SJSA1 (cell line): ENCODE data around the gene ACOT8. TPM values are rescaled to one million over a fixed set of nuclear protein-coding genes. Genes with fewer than 3 reads are reported as not detected.
A peak's percentile ranks its signal among the peaks of the same experiment; 100 is the strongest.

Source experiments
- DNase-seq, 2 experiments: peaks; one replicate each; pipeline ENCODE4 v3.0.0-alpha.2; 2015 to 2020; ENCODE audit warnings: low spot score in 2 of 2, low read depth in 1 of 2
- H3K27ac ChIP-seq: fragments of 250-450 bp; sonication (Bioruptor Pico); 2 replicates; pipeline ENCODE4 v1.5.1; 2020; ENCODE audit warnings: mild to moderate bottlenecking, moderate library complexity
- H3K27me3 ChIP-seq: fragments of 250-450 bp; sonication (Bioruptor Pico); replicated peaks from 2 replicates; pipeline ENCODE4 v1.5.1; 2020; ENCODE audit warnings: mild to moderate bottlenecking, moderate library complexity
- H3K36me3 ChIP-seq: fragments of 250-450 bp; sonication (Bioruptor Pico); 2 replicates; pipeline ENCODE4 v1.5.1; 2020; ENCODE audit warnings: mild to moderate bottlenecking
- H3K4me1 ChIP-seq: fragments of 250-450 bp; sonication (Bioruptor Pico); replicated peaks from 2 replicates; pipeline ENCODE4 v1.6.1; 2021; ENCODE audit warnings: mild to moderate bottlenecking
- H3K4me3 ChIP-seq: fragments of 250-450 bp; sonication (Bioruptor Pico); 2 replicates; pipeline ENCODE4 v1.5.1; 2020; ENCODE audit warnings: mild to moderate bottlenecking
- H3K9me3 ChIP-seq: fragments of 250-450 bp; sonication (Bioruptor Pico); replicated peaks from 2 replicates; pipeline ENCODE4 v1.5.1; 2020; ENCODE audit warnings: mild to moderate bottlenecking
- total RNA-seq: library from RNA; depleted of rRNA; stranded (reverse); fragments of >200 nt; shearing (Covaris generic); gene quantifications from 2 replicates; pipeline ENCODE4 v1.2.3, GENCODE V29; 2014

Gene ACOT8
- total RNA-seq, 1 experiment from 2014 or later, result 41.8 TPM

GRCh38 chr20:45857882-45858216, 657 bp upstream of the ACOT8 start:
- Histone ChIP-seq H3K9me3 (no peaks in the 10 kb centered on the region), H3K36me3 (peaks cover 19% of the 10 kb centered on the region), H3K27me3 (no peaks in the 10 kb centered on the region), H3K27ac (0 out of 2 replicates have a peak overlapping the region, but pooled peaks have one; percentile 37), H3K4me3 (peak overlapping the region; percentile 64), H3K4me1 (peaks cover 15% of the 10 kb centered on the region)
- no peak for DNase-seq

- Histone ChIP-seq H3K27me3 (no peaks in the 10 kb centered on the region), H3K4me1 (peaks cover 15% of the 10 kb centered on the region), H3K4me3 (no peak overlapping the region), H3K27ac (no peak overlapping the region), H3K9me3 (no peaks in the 10 kb centered on the region), H3K36me3 (peaks cover 33% of the 10 kb centered on the region)
- no peak for DNase-seq
Observed at GRCh38 chr20:45853484-45853883, 3.7 kb downstream of the ACOT8 start.

- Histone ChIP-seq H3K4me1 (peaks cover 9% of the 10 kb centered on the region), H3K9me3 (no peaks in the 10 kb centered on the region), H3K4me3 (no peak overlapping the region), H3K36me3 (peaks cover 40% of the 10 kb centered on the region), H3K27me3 (no peaks in the 10 kb centered on the region), H3K27ac (no peak overlapping the region)
- DNase-seq, result no peak
Observed at GRCh38 chr20:45852326-45852725, 4.9 kb downstream of the ACOT8 start.

GRCh38 chr20:45851501-45851900, 5.7 kb downstream of the ACOT8 start:
- H3K4me1 ChIP-seq, result peaks cover 8% of the 10 kb centered on the region
- H3K9me3 ChIP-seq, result no peaks in the 10 kb centered on the region
- no peak overlapping the region for H3K27ac ChIP-seq
- H3K27me3 ChIP-seq, result no peaks in the 10 kb centered on the region
- peaks cover 40% of the 10 kb centered on the region for H3K36me3 ChIP-seq
- no peak for DNase-seq
- no peak overlapping the region for H3K4me3 ChIP-seq

- no peaks in the 10 kb centered on the region for H3K9me3 ChIP-seq
- no peak for DNase-seq
- no peak overlapping the region for H3K4me3 ChIP-seq
- H3K4me1 ChIP-seq, result peaks cover 2% of the 10 kb centered on the region; the same call in 1 of the 2 replicates
- H3K27ac ChIP-seq, result no peak overlapping the region
- peaks cover 44% of the 10 kb centered on the region for H3K36me3 ChIP-seq
- no peaks in the 10 kb centered on the region for H3K27me3 ChIP-seq
Observed at GRCh38 chr20:45850926-45851325, 6.3 kb downstream of the ACOT8 start.

GRCh38 chr20:45850238-45850637, 7.0 kb downstream of the ACOT8 start:
- Histone ChIP-seq H3K4me3 (no peak overlapping the region), H3K27me3 (no peaks in the 10 kb centered on the region), H3K4me1 (no peaks in the 10 kb centered on the region), H3K27ac (no peak overlapping the region), H3K36me3 (peaks cover 48% of the 10 kb centered on the region), H3K9me3 (no peaks in the 10 kb centered on the region)
- no peak for DNase-seq

- Histone ChIP-seq H3K36me3 (peaks cover 49% of the 10 kb centered on the region), H3K27me3 (no peaks in the 10 kb centered on the region), H3K27ac (no peak overlapping the region), H3K4me3 (no peak overlapping the region), H3K9me3 (no peaks in the 10 kb centered on the region), H3K4me1 (no peaks in the 10 kb centered on the region)
- DNase-seq, result no peak
Observed at GRCh38 chr20:45848969-45849582, 8.1 kb downstream of the ACOT8 start.

GRCh38 chr20:45848421-45848820, 8.8 kb downstream of the ACOT8 start:
- Histone ChIP-seq H3K4me3 (no peak overlapping the region), H3K9me3 (no peaks in the 10 kb centered on the region), H3K36me3 (peaks cover 52% of the 10 kb centered on the region), H3K27ac (no peak overlapping the region), H3K27me3 (no peaks in the 10 kb centered on the region), H3K4me1 (no peaks in the 10 kb centered on the region)
- DNase-seq, result no peak

GRCh38 chr20:45845452-45845851, 11.7 kb downstream of the ACOT8 start:
- H3K4me3 ChIP-seq, result no peak overlapping the region
- H3K27me3 ChIP-seq, result no peaks in the 10 kb centered on the region
- no peaks in the 10 kb centered on the region for H3K4me1 ChIP-seq
- H3K27ac ChIP-seq, result no peak overlapping the region
- no peaks in the 10 kb centered on the region for H3K9me3 ChIP-seq
- peaks cover 74% of the 10 kb centered on the region for H3K36me3 ChIP-seq
- no peak for DNase-seq

- Histone ChIP-seq H3K4me3 (no peak overlapping the region), H3K4me1 (no peaks in the 10 kb centered on the region), H3K27ac (no peak overlapping the region), H3K36me3 (peaks cover 70% of the 10 kb centered on the region), H3K9me3 (no peaks in the 10 kb centered on the region), H3K27me3 (no peaks in the 10 kb centered on the region)
- no peak for DNase-seq
Observed at GRCh38 chr20:45843506-45843905, 13.7 kb downstream of the ACOT8 start.

GRCh38 chr20:45842169-45842812, 14.9 kb downstream of the ACOT8 start:
- DNase-seq, result no peak
- H3K27ac ChIP-seq, result no peak overlapping the region
- no peaks in the 10 kb centered on the region for H3K9me3 ChIP-seq
- H3K27me3 ChIP-seq, result no peaks in the 10 kb centered on the region
- H3K36me3 ChIP-seq, result peaks cover 69% of the 10 kb centered on the region
- no peak overlapping the region for H3K4me3 ChIP-seq
- no peaks in the 10 kb centered on the region for H3K4me1 ChIP-seq

GRCh38 chr20:45841407-45842129, 15.6 kb downstream of the ACOT8 start:
- no peak for DNase-seq
- H3K27ac ChIP-seq, result no peak overlapping the region
- H3K36me3 ChIP-seq, result peaks cover 66% of the 10 kb centered on the region

GRCh38 chr20:45840700-45841198, 16.4 kb downstream of the ACOT8 start:
- no peak for DNase-seq
- H3K4me3 ChIP-seq, result no peak overlapping the region
- no peaks in the 10 kb centered on the region for H3K27me3 ChIP-seq
- H3K27ac ChIP-seq, result no peak overlapping the region
- peaks cover 61% of the 10 kb centered on the region for H3K36me3 ChIP-seq
- H3K9me3 ChIP-seq, result no peaks in the 10 kb centered on the region
- 0 out of 2 replicates have a peak, but pooled peaks cover 2% of the 10 kb centered on the region for H3K4me1 ChIP-seq

More at GRCh38 chr20:45841407-45842129, 15.6 kb downstream of the ACOT8 start:
- Histone ChIP-seq H3K4me1 (no peaks in the 10 kb centered on the region), H3K27me3 (no peaks in the 10 kb centered on the region), H3K9me3 (no peaks in the 10 kb centered on the region), H3K4me3 (no peak overlapping the region)

GRCh38 chr20:45836841-45837240, 20.4 kb downstream of the ACOT8 start:
- Histone ChIP-seq H3K27ac (no peak overlapping the region), H3K4me1 (peaks cover 26% of the 10 kb centered on the region), H3K27me3 (no peaks in the 10 kb centered on the region), H3K9me3 (no peaks in the 10 kb centered on the region), H3K4me3 (no peak overlapping the region), H3K36me3 (peaks cover 40% of the 10 kb centered on the region)
- no peak for DNase-seq
